GM18507 (cell line): ENCODE measurements around the gene MOSMO.
A peak's percentile ranks its signal among the peaks of the same experiment; 100 is the strongest.
"Not testable (repeated sequence)": the region's sequence is repeated elsewhere in the genome, so short reads cannot be mapped to it uniquely, and the experiment has no call there.

ENCODE experiments used
- DNase-seq: peaks from one replicate; pipeline ENCODE4 v3.0.0; 2011; ENCODE audit warnings: low read depth; ENCODE audit not compliant: insufficient read length; ENCODE audit errors: extremely low spot score
- FAIRE-seq: peaks from 2 replicates; lab custom pipeline; 2011; peaks lifted over from hg19 to GRCh38; lab: Jason Lieb, UNC

Gene MOSMO

GRCh38 chr16:22030087-22030812 lies 22.3 kb downstream of the MOSMO start:
- DNase-seq (no peak), FAIRE-seq (no peak)

GRCh38 chr16:22031483-22032083 lies 23.7 kb downstream of the MOSMO start:
- DNase-seq (no peak), FAIRE-seq (no peak)

- FAIRE-seq: no peak
- no peak for DNase-seq
Measured at GRCh38 chr16:22034503-22034902, 26.6 kb downstream of the MOSMO start.

GRCh38 chr16:22035153-22035552 lies 27.2 kb downstream of the MOSMO start:
- FAIRE-seq: peak; percentile 57
- no peak for DNase-seq

GRCh38 chr16:22043882-22044281 lies 36.0 kb downstream of the MOSMO start:
- not testable (repeated sequence) for DNase-seq, FAIRE-seq

GRCh38 chr16:22045888-22046287 lies 38.0 kb downstream of the MOSMO start:
- not testable (repeated sequence) for DNase-seq, FAIRE-seq

- DNase-seq (no peak), FAIRE-seq (no peak)
Measured at GRCh38 chr16:22050963-22051362, 43.1 kb downstream of the MOSMO start.

GRCh38 chr16:22052980-22053379 lies 45.1 kb downstream of the MOSMO start:
- DNase-seq (no peak), FAIRE-seq (no peak)

- FAIRE-seq (no peak), DNase-seq (no peak)
Measured at GRCh38 chr16:22053921-22054341, 46.0 kb downstream of the MOSMO start.

GRCh38 chr16:22054847-22055590 lies 47.1 kb downstream of the MOSMO start:
- DNase-seq (no peak), FAIRE-seq (no peak)

- DNase-seq: no peak
- no peak for FAIRE-seq
Measured at GRCh38 chr16:22055881-22056280, 48.0 kb downstream of the MOSMO start.

GRCh38 chr16:22063888-22064467 lies 56.1 kb downstream of the MOSMO start:
- DNase-seq: no peak
- no peak for FAIRE-seq

- FAIRE-seq: no peak
- no peak for DNase-seq
Measured at GRCh38 chr16:22065252-22065651, 57.3 kb downstream of the MOSMO start.

GRCh38 chr16:22070361-22071330 lies 62.7 kb downstream of the MOSMO start:
- DNase-seq (no peak), FAIRE-seq (no peak)

GRCh38 chr16:22071331-22071910 lies 63.5 kb downstream of the MOSMO start:
- FAIRE-seq: no peak
- DNase-seq: no peak

- DNase-seq (no peak), FAIRE-seq (no peak)
Measured at GRCh38 chr16:22073350-22073749, 65.4 kb downstream of the MOSMO start.

- no peak for FAIRE-seq
- no peak for DNase-seq
Measured at GRCh38 chr16:22075043-22075757, 67.3 kb downstream of the MOSMO start.

- DNase-seq: no peak
- FAIRE-seq: no peak
Measured at GRCh38 chr16:22075776-22076175, 67.9 kb downstream of the MOSMO start.
